Fibroblast of skin of left quadriceps (primary cell): Measurements from ENCODE around the gene RIC3.
A peak's percentile ranks its signal among the peaks of the same experiment; 100 is the strongest.

Experiments
- DNase-seq, 2 experiments: peaks; one replicate each; pipeline ENCODE4 v3.0.0-alpha.2; 2013; ENCODE audit warnings: low read depth in 2 of 2

RIC3 gene

GRCh38 chr11:8067567-8067928, 101.3 kb downstream of the RIC3 start:
- DNase-seq, result no peak

- no peak for DNase-seq
Observed at GRCh38 chr11:8066911-8067455, 101.8 kb downstream of the RIC3 start.

- no peak for DNase-seq
Observed at GRCh38 chr11:8066036-8066910, 102.6 kb downstream of the RIC3 start.

- no peak for DNase-seq
Observed at GRCh38 chr11:8065031-8065430, 103.8 kb downstream of the RIC3 start.

- peak; percentile 32 to 37 for DNase-seq
Observed at GRCh38 chr11:8063324-8063723, 105.5 kb downstream of the RIC3 start.

GRCh38 chr11:8062781-8063257, 106.0 kb downstream of the RIC3 start:
- no peak for DNase-seq

GRCh38 chr11:8061555-8062428, 107.0 kb downstream of the RIC3 start:
- no peak for DNase-seq

GRCh38 chr11:8060801-8061554, 107.8 kb downstream of the RIC3 start:
- no peak for DNase-seq

GRCh38 chr11:8060146-8060719, 108.6 kb downstream of the RIC3 start:
- DNase-seq, result no peak

GRCh38 chr11:8059571-8060011, 109.2 kb downstream of the RIC3 start:
- DNase-seq, result no peak

- DNase-seq, result no peak
Observed at GRCh38 chr11:8059030-8059429, 109.8 kb downstream of the RIC3 start.

GRCh38 chr11:8058216-8058615, 110.6 kb downstream of the RIC3 start:
- DNase-seq, result no peak

GRCh38 chr11:8056810-8057463, 111.9 kb downstream of the RIC3 start:
- no peak for DNase-seq
